NCI-H460 (cell line): Measurements from ENCODE around the gene YWHAG. TPM values are rescaled to one million over a fixed set of nuclear protein-coding genes. Genes with fewer than 3 reads are reported as not detected.

ENCODE experiments used
- DNase-seq: peaks from one replicate; pipeline ENCODE4 v3.0.0-alpha.2; 2016; ENCODE audit warnings: low read depth; ENCODE audit errors: extremely low read depth
- total RNA-seq: library from RNA; depleted of rRNA; stranded (reverse); fragments of >200 nt; shearing (Covaris generic); gene quantifications from 2 replicates; pipeline ENCODE4 v1.2.3, GENCODE V29; 2014; rRNA removed

Gene YWHAG
- total RNA-seq, 1 experiment from 2014 or later = 167 TPM

GRCh38 chr7:76281006-76281705 lies 77.6 kb downstream of the YWHAG start:
- DNase-seq = no peak

- no peak for DNase-seq
Observed at GRCh38 chr7:76280408-76280807, 78.4 kb downstream of the YWHAG start.

- DNase-seq = no peak
Observed at GRCh38 chr7:76278540-76278939, 80.3 kb downstream of the YWHAG start.

Other genes with a start within 250 kb of the YWHAG start
- gene SRRM3, start 157.1 kb downstream of the YWHAG start, total RNA-seq = 2.9 and 3.1 TPM in 2 replicates
- gene HSPB1, start 56.3 kb downstream of the YWHAG start, total RNA-seq = 24.9 and 26.3 TPM in 2 replicates
- 0.37 and 0.75 TPM in 2 replicates for gene SSC4D, start 50.7 kb upstream of the YWHAG start, total RNA-seq
- gene ZP3, start 66.0 kb upstream of the YWHAG start, total RNA-seq = 14.7 and 20.2 TPM in 2 replicates
- 5.5 and 6.1 TPM in 2 replicates for gene DTX2, start 102.7 kb upstream of the YWHAG start, total RNA-seq
- 0.15 TPM in 1 of 2 replicates, not detected in the other for gene UPK3B, start 151.6 kb upstream of the YWHAG start, total RNA-seq
- not detected in 2 replicates for gene SPDYE16, start 184.3 kb upstream of the YWHAG start, total RNA-seq